ENCODE data around the gene TSHZ1. TPM values are rescaled to one million over a fixed set of nuclear protein-coding genes. Genes with fewer than 3 reads are reported as not detected.
A peak's percentile ranks its signal among the peaks of the same experiment; 100 is the strongest.

TSHZ1 gene
- total and polyA plus RNA-seq, 4 donors = 4.2 to 6.6 (median 5.6) TPM

DNA sequence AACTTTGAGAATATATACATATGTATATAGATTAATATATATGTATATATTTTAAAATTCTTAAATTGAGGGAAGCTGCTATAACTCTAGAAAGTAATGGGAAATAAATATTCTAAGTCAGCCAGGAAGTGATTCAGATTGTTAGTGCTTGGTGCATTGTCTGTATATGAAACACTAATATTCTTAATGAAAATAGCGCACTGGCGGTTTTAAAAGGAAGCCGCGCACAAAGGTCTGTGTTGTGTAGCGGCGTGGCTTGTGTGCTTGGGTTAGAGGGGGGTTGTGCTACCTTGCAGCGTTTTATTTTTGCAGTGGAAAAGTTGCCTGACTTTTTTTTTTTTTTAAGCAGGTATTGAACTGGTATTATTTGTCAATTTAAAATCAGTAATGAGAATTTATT lies 11.3 kb downstream of the TSHZ1 start (continued):
- TF ChIP-seq ZBTB33 (IDR thresholded peaks at IDR 0.05) (no peak), TAF1 (conservative IDR thresholded peaks at IDR 0.05) (no peak), FOXA1 (IDR thresholded peaks at IDR 0.05) (no peak), SP1 (IDR thresholded peaks at IDR 0.05) (no peak), NR2F2 (IDR thresholded peaks at IDR 0.05) (no peak), ATF3 (IDR thresholded peaks at IDR 0.05) (no peak), GABPA (IDR thresholded peaks at IDR 0.05 in 1 of 2, conservative IDR thresholded peaks at IDR 0.05 in 1 of 2) (no peak), EGR1 (IDR thresholded peaks at IDR 0.05; ENCODE audit: low read depth in 2 of 2) (no peak), RAD21 (IDR thresholded peaks at IDR 0.05) (no peak)

DNA sequence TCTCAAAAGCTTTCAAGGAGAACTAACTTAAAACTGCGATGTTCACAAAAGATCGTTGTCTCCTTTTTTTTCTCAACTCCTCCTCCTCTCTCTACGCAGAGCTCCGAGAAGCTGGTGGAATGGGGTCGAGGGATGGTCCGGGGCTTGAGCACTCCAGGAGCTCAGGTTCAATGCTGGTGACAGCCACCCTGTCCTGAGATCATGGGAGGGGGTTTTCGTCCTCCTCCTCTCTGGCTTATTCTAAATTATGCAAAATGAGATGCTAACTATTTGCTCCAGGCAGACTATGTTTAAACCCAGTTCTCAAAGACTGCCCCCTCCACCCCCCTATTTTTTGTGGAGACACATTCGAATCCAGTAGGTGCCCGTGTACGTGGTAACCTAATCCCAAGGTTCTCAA lies 11.8 kb downstream of the TSHZ1 start:
- Histone ChIP-seq H3K27ac (ENCODE audit: low read depth in 1 of 2, low read length in 2 of 2) (no peak overlapping the region), H3K9me3 (ENCODE audit: control insufficient read depth in 4 of 4, low read length in 3 of 4) (no peaks in the 10 kb centered on the region), H3K9ac (ENCODE audit: low read depth in 1 of 2, low read length in 2 of 2) (no peak overlapping the region), H3K36me3 (ENCODE audit: control insufficient read depth in 4 of 4, insufficient read depth in 3 of 4, low read depth in 1 of 4, low read length in 3 of 4) (no peaks in the 10 kb centered on the region), H3K27me3 (ENCODE audit: control insufficient read depth in 4 of 4, insufficient read depth in 4 of 4, low read length in 3 of 4) (no peaks in the 10 kb centered on the region), H3K4me1 (ENCODE audit: control insufficient read depth in 4 of 4, insufficient read depth in 4 of 4, low read length in 3 of 4) (peaks cover 8 to 49% (median 43%) of the 10 kb centered on the region in 4 donors), H3K4me3 (ENCODE audit: low read depth in 1 of 3, low read length in 3 of 3) (no peak overlapping the region)
- 92% methylated on average over 10 of the region's 10 CpGs for WGBS
- TF ChIP-seq ZBTB33 (IDR thresholded peaks at IDR 0.05) (no peak), EGR1 (IDR thresholded peaks at IDR 0.05; ENCODE audit: low read depth in 2 of 2) (no peak), NR2F2 (IDR thresholded peaks at IDR 0.05) (no peak), YY1 (IDR thresholded peaks at IDR 0.05) (no peak), FOXA1 (IDR thresholded peaks at IDR 0.05) (no peak), RXRA (IDR thresholded peaks at IDR 0.05) (no peak), TAF1 (conservative IDR thresholded peaks at IDR 0.05) (no peak), HNF4A (conservative IDR thresholded peaks at IDR 0.05) (no peak), CTCF (IDR thresholded peaks at IDR 0.05; ENCODE audit: low read depth, low read length, missing input control) (no peak)
- no peak for DNase-seq (ENCODE audit: low spot score)

DNA sequence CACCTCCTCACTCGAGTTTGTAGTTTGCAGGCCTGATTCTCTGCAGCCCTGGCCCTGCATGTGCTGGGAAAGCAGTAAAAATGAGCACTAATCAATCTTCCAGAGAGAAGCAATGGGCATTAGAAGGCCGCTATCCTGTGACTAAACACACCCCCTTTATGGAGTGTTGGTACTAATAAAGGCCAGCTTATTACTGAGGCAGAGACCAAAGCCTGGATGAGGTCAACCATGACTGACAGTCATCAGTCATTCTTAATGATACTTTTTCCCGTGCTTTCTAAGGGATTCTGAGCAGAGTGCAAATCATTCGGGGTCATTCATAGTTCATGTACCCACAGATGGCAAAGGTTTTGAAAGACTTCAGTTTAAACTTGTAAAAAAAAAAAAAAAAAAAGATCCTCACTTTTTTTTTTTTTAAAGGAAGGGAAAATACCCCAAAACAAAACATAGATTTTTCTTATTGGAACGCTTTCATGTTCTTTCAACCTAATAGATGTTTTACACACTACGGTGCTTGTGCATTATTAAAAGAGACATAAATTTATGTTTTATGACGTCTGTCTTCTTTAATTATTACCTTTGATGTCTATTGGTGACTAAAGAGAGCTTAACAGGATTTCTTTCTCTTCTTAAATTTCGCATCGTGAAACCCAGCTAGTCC lies 13.2 kb downstream of the TSHZ1 start:
- peaks cover 10 to 50% (median 44%) of the 10 kb centered on the region in 4 donors for H3K4me1 ChIP-seq (ENCODE audit: control insufficient read depth in 4 of 4, insufficient read depth in 4 of 4, low read length in 3 of 4)
- WGBS = 51% methylated on average over 9 of the region's 9 CpGs
- peak overlapping the region; percentile 62 to 74 for H3K27ac ChIP-seq (ENCODE audit: low read depth in 1 of 2, low read length in 2 of 2)
- no peak overlapping the region for H3K9ac ChIP-seq (ENCODE audit: low read depth in 1 of 2, low read length in 2 of 2)
- H3K36me3 ChIP-seq (ENCODE audit: control insufficient read depth in 4 of 4, insufficient read depth in 3 of 4, low read depth in 1 of 4, low read length in 3 of 4) = no peaks in the 10 kb centered on the region
- TF ChIP-seq HNF4A (conservative IDR thresholded peaks at IDR 0.05) (peak; percentile 23 to 31), RXRA (IDR thresholded peaks at IDR 0.05) (peak; percentile 62 to 68), TAF1 (conservative IDR thresholded peaks at IDR 0.05) (no peak)
- TF ChIP-seq, protein P1, sequence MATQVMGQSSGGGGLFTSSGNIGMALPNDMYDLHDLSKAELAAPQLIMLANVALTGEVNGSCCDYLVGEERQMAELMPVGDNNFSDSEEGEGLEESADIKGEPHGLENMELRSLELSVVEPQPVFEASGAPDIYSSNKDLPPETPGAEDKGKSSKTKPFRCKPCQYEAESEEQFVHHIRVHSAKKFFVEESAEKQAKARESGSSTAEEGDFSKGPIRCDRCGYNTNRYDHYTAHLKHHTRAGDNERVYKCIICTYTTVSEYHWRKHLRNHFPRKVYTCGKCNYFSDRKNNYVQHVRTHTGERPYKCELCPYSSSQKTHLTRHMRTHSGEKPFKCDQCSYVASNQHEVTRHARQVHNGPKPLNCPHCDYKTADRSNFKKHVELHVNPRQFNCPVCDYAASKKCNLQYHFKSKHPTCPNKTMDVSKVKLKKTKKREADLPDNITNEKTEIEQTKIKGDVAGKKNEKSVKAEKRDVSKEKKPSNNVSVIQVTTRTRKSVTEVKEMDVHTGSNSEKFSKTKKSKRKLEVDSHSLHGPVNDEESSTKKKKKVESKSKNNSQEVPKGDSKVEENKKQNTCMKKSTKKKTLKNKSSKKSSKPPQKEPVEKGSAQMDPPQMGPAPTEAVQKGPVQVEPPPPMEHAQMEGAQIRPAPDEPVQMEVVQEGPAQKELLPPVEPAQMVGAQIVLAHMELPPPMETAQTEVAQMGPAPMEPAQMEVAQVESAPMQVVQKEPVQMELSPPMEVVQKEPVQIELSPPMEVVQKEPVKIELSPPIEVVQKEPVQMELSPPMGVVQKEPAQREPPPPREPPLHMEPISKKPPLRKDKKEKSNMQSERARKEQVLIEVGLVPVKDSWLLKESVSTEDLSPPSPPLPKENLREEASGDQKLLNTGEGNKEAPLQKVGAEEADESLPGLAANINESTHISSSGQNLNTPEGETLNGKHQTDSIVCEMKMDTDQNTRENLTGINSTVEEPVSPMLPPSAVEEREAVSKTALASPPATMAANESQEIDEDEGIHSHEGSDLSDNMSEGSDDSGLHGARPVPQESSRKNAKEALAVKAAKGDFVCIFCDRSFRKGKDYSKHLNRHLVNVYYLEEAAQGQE (IDR thresholded peaks at IDR 0.05) = peak; percentile 16
- no peaks in the 10 kb centered on the region for H3K27me3 ChIP-seq (ENCODE audit: control insufficient read depth in 4 of 4, insufficient read depth in 4 of 4, low read length in 3 of 4)
- no peak overlapping the region for H3K4me3 ChIP-seq (ENCODE audit: low read depth in 1 of 3, low read length in 3 of 3)
- no peaks in the 10 kb centered on the region for H3K9me3 ChIP-seq (ENCODE audit: control insufficient read depth in 4 of 4, low read length in 3 of 4)
- DNase-seq (ENCODE audit: low spot score) = no peak
